ENCODE data around the gene TNPO1.

Gene TNPO1

GRCh38 chr5:72955143-72955767, 138.8 kb downstream of the TNPO1 start:
- DNase-seq (ENCODE audit: low read depth in 1 of 2, low spot score in 1 of 2) = peak in 1 of 2 experiments; percentile 56
- in situ Hi-C loops (cut with HindIII; ENCODE audit: low pct_unique_long_range_greater_than_20kb, low sequenced_read_pairs) = no loop called here
- TF ChIP-seq JUND (IDR thresholded peaks at IDR 0.05; ENCODE audit: low read depth) = no peak

GRCh38 chr5:72955768-72956323, 139.4 kb downstream of the TNPO1 start, which contains the start of gene FCHO2:
Gene FCHO2, plus strand, starts transcription at chr5:72956041. Its CDS starts 56 bp downstream, at chr5:72956097.
- DNase-seq (ENCODE audit: low read depth in 1 of 2, low spot score in 1 of 2) = peak; percentile 97
- in situ Hi-C loops (cut with HindIII; ENCODE audit: low pct_unique_long_range_greater_than_20kb, low sequenced_read_pairs) = no loop called here

GRCh38 chr5:72956324-72957140, 140.1 kb downstream of the TNPO1 start:
- no peak for TF ChIP-seq JUND (IDR thresholded peaks at IDR 0.05; ENCODE audit: low read depth)
- DNase-seq (ENCODE audit: low read depth in 1 of 2, low spot score in 1 of 2) = peak; percentile 21 to 59
- in situ Hi-C loops (cut with HindIII; ENCODE audit: low pct_unique_long_range_greater_than_20kb, low sequenced_read_pairs) = no loop called here

More at GRCh38 chr5:72955768-72956323, 139.4 kb downstream of the TNPO1 start, which contains the start of gene FCHO2:
- no peak for TF ChIP-seq JUND (IDR thresholded peaks at IDR 0.05; ENCODE audit: low read depth)

GRCh38 chr5:72957337-72957736, 140.9 kb downstream of the TNPO1 start:
- DNase-seq (ENCODE audit: low read depth in 1 of 2, low spot score in 1 of 2) = no peak
- no peak for TF ChIP-seq JUND (IDR thresholded peaks at IDR 0.05; ENCODE audit: low read depth)
- in situ Hi-C loops (cut with HindIII; ENCODE audit: low pct_unique_long_range_greater_than_20kb, low sequenced_read_pairs) = no loop called here

GRCh38 chr5:72959257-72959656, 142.8 kb downstream of the TNPO1 start:
- in situ Hi-C loops (cut with HindIII; ENCODE audit: low pct_unique_long_range_greater_than_20kb, low sequenced_read_pairs) = no loop called here
- TF ChIP-seq JUND (IDR thresholded peaks at IDR 0.05; ENCODE audit: low read depth) = no peak

More at GRCh38 chr5:72959257-72959656, 142.8 kb downstream of the TNPO1 start:
- DNase-seq (ENCODE audit: low read depth in 1 of 2, low spot score in 1 of 2) = no peak
